HG02763 (cell line): Measurements from ENCODE around the gene GABRD.

Source experiments
- ATAC-seq: cut with Tn5 transposase; IDR thresholded peaks from one replicate; pipeline ENCODE4 v1.9.1; 2021; ENCODE audit warnings: mild to moderate bottlenecking, moderate library complexity; ENCODE audit not compliant: unreplicated experiment

The GABRD gene

DNA sequence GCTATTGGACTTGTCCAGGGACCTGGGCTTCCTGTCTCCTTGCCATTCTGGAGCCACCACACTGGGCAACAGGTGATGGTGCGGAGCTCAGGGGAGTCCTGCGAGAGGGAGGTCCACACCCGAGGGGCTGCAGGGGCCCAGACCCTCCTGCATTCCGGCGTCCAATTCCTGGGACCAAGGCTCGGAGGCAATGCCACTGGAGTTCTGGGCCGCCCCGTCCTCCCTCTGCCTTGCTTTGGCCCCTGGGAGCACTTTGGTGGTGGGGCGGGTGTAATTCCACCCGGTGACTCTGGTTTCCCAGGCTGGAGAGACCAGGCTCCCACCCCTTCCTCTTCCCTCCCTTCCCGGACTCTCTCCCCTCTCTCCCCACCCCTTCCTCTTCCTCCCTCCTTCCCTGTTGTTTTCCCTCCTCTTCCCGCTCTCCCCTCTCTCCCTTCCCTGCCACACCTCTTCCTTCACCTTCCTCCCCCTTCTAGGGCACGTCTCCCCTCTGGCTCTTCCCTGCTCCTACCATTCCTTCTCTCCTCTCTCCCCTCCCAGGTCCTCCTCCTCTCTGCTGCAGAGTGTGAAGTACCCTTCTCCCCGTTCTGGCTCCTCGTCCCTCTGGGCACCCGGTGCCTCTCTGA, 33.0 kb downstream of the GABRD start:
- no peak for ATAC-seq

GRCh38 chr1:2052756-2053155, 33.6 kb downstream of the GABRD start:
- ATAC-seq, result no peak

- no peak for ATAC-seq
These were observed 34.1 kb downstream of the GABRD start for GRCh38 chr1:2053217-2053616.

GRCh38 chr1:2053784-2054376, 34.7 kb downstream of the GABRD start:
- no peak for ATAC-seq

- ATAC-seq, result no peak
These were observed 35.4 kb downstream of the GABRD start for GRCh38 chr1:2054560-2054959.

DNA sequence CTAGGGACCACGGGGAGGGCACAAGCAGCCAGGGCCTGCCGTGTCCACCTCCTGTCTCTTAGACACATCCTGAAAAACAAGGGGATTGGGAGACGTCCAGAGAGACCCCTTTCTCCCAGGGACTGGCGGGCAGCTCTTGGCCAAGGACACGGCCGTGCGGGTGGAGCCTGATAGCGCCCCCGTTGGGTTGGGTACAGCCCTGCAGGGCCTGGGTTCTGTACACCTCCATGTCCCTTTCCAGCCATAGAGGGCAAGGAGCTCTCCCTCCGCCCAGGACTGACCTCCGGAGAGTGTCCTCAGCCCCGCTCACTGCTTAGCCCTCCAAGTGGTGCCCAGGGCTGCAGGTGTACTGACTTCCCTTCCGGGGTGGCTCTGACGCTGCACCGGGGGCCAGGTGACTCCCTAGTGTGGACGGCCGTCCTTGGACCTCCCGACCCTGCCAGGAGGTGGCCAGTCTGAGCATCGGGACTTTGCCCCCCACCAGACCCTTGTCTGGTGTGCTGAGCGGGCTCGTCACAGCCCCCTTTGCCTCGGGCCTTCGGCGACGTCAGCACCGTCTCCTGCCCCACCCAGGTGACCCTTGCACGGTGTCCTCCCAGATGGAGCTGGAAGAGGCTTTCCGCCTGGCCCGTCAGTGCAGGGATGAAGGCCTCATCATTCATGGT, 36.9 kb downstream of the GABRD start:
- ATAC-seq, result no peak

DNA sequence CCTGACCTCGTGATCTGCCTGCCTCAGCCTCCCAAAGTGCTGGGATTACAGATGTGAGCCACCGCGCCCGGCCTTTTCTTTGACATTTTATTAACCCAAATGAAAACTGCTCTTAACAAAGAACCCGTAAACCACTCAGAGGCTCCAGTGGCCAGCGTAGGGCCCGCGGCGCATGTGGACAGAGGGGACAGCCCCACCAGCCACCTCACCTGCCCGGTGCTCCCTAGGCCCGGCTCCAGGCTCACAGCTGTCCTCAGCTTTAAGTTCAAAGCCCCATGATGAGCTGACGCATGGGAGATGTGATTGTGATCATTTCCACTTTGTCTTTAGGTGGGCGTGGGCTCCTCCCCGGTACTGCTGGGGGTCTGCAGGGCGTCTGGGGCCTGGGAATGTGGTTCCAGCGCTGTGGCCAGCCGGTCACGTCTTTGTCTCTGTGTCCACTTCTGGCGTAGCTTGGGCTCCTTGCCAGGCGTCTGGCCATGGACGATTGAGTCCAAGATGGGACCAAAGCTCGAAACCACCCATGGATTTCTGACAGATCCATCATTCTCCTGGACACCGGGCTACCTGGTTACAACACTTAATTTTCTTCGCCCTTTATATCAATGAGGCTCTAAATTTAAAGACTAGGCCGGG, 37.9 kb downstream of the GABRD start:
- no peak for ATAC-seq

- no peak for ATAC-seq
These were observed 40.3 kb downstream of the GABRD start for GRCh38 chr1:2059290-2059953.

DNA sequence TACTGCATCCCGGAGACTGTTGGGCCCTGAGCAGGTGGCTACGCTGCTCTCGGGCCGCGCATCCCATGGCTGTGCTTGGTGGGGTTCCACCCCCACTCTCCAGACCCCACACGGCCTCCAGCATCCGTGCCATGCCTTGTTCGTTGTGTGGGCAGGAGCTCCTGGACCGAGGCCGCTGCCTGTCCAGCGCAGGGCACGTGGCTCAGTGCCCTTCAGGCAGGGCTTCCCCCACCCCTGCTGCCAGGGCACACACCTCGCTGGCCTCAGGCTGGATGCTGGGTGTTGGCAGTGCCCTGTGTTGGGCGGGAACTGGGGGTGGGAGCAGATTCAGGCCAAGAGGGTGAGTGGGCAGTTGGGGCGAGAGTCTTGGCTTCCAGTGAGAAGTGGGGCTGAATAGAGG, 40.9 kb downstream of the GABRD start:
- no peak for ATAC-seq

- no peak for ATAC-seq
These were observed 41.4 kb downstream of the GABRD start for GRCh38 chr1:2060535-2060934.

DNA sequence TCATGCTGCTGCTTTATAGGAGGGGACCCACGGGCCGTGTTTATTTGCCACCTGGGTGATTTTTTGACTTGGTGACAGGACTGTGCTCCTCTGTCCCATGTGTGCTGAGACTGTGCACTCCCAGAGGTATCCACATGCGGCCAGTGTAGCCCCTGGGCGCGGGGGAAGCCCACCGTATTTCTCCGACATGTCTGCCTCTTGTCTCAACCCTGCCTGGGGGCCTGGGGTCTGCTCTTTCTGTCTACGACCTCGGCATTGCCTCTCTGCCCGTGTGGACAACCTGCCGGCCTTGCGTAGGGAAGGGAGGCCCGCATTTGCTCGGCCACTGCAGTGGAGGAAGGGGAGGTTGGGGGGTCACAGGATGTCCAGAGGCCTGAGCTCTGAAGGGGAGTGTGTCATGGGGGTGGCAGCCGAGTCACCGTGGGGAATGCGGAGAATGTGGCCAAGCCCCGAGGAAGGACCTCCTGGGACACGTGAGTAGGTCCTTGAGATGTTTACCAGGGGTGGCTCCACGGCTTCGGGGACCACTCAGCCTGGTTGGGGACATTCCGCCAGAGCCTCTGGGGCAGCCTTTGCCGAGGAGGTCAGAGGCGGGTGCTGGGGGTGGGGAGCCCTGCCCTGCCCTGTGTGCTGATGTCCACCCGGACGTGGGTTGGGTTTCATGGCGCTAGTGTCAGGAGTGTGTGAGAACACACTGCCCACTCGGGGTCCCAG, 42.1 kb downstream of the GABRD start:
- no peak for ATAC-seq

DNA sequence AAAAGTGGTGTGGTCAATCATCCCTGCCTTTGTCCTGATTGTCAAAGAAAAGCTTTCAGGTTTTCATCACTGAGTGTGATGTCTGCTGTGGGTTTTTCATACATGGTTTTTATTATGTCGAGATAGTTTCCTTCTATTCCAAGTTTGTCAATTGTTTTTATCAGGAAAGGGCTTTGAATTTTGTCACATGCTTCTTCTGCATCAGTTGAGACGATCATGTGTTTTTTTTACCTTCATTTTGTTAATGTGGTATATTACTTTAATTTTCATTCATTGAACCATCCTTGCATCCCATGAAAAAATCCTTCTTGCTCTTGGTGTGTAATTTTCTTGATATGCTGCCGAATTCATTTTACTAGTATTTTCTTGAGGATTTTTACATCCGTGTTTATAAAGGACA, 46.6 kb downstream of the GABRD start:
- no peak for ATAC-seq

- no peak for ATAC-seq
These were observed 48.2 kb downstream of the GABRD start for GRCh38 chr1:2067393-2067792.

DNA sequence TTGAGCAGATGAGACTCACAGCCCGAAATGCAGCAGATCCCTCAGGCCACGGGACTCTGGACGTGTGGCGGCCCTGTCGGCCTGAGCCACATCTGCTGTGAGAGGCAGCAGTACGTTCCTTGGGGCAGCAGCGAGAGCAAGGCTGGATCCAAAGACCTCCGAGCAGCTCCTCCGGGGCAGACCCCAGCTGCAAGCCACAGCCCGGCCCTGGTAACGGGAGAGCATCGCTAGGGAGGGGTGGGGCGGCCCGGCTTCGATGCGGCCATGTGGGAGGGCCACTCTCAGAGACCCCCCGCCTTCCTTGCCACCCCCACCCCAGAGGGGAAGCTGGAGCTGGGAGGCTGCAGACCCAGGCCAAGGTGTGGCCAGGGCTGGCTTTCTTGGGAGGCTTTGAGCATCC, 48.8 kb downstream of the GABRD start:
- ATAC-seq, result no peak

- no peak for ATAC-seq
These were observed 49.8 kb downstream of the GABRD start for GRCh38 chr1:2068951-2069350.

GRCh38 chr1:2070016-2070415, 50.9 kb downstream of the GABRD start:
- no peak for ATAC-seq

DNA sequence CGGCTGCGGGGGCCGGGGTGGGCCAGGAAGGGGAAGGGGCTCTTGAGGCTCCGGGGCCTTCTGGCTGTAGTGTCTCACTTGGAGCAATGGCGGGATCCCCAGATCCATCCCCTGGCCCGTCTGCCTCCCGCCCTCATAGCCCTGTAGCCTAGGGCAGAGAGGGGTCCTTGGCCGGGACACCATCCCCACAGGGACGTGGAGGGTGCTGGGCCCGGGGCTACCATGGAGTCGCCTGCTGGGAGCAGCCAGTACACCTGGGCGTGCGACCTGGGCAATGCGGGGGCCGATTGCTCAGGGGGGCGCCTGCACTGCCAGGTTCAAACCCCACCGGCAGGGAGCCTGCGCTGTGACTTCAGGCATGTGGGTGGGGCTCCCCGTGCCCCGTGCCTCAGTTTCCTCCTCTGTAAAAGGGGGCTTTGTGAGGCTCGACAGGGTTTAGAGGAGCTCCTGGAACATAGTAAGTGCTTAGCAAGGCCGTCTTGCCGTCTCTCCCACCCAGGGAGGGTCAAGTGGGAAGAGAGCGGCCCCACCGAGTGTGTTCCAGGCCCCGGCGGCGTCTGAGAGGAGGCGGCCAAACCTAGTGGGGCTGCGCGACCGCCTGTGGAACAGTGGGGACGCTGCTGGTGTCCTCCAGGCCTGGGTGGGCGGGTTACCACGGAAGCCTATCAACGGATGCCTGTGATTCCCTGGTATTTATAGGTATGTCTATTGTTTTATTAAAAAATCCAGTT, 51.8 kb downstream of the GABRD start:
- ATAC-seq, result no peak

DNA sequence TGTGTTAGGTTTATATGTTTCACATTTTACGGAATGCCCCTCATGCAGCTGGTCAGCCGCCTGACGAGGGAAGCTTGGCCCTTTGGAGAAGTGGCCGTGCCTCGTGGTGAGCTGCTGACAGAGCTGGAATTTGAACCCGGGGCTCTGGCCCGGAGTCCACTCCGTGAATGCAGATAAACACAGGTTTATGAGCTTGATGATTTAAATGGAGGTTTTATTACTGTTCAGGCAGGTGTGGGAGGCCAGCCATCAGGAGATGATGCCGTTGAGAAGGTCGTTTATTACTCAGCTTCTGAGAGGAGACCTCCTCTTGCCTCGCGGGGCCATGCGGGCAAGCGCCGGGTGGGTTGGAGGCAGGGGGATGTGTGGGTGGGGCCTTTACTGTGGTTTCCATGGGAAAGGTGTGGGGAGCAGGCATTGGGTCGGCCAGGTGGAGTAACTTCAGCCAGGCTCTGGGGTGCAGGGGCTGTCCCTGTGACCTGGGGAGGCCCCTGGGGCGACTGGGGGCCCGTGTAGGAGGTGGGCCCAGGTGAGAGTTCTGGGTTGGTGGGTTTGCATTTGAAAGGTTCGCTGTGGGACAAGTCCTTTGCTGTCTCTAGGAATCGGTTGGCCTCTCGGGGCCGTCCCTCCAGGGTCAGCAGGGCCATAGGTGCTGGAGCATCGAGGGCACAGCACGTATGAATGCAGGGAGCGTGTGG, 53.1 kb downstream of the GABRD start:
- no peak for ATAC-seq

DNA sequence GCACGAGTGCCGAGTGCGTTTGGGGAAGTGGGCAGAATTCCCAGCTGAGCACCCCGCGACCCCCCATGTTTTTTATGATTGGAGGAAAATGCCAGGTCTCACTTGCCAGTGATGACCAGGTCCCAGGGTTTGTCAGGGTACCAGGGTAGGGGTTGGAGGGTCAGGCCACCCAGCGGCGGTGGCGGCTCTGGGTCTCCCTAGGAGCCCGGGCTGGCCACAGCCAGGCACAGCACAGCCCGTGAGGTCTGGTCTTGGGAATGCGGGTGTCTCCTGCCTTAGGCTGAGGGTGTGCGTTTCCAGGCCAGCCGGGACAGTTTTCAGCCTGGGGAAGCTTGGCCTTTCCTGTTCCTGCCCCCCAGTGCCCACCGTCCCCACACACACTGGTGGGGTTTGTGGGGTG, 53.7 kb downstream of the GABRD start:
- no peak for ATAC-seq
